Activated CD4-positive, alpha-beta T cell treated with anti-CD3 and anti-CD28 coated beads, Interleukin-2, Interleukin-4, amounts not matched to agents 100 ng/mL and 50 ng/mL, durations not matched to agents 16 hours and 8 hours (primary cell): ENCODE measurements around the gene ZNF705A.
"Not testable (repeated sequence)": the region's sequence is repeated elsewhere in the genome, so short reads cannot be mapped to it uniquely, and the experiment has no call there.

ENCODE experiments used
- DNase-seq: peaks from one replicate; pipeline ENCODE4 v3.0.0-alpha.2; 2020; ENCODE audit warnings: low spot score

Gene ZNF705A

GRCh38 chr12:8156845-8157244, at the start of gene ZNF705A:
ZNF705A (plus strand) TSS chr12:8157015; CDS start chr12:8172626, 15,611 bp downstream.
- DNase-seq = no peak

- DNase-seq = peak; percentile 78
These were observed 47.9 kb upstream of the ZNF705A start for GRCh38 chr12:8108808-8109398.

DNA sequence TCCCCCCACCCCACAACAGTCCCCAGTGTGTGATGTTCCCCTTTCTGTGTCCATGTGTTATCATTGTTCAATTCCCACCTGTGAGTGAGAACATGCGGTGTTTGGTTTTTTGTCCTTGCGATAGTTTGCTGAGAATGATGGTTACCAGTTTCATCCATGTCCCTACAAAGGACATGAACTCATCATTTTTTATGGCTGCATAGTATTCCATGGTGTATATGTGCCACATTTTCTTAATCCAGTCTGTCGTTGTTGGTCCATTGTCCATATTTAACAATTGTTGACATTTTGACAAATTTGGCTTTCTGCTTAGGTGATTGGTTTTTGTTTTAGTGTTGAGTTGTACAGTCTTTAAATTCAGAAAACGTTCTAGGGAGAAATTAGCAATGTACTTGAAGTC, 43.7 kb upstream of the ZNF705A start:
- DNase-seq = not testable (repeated sequence)

- no peak for DNase-seq
These were observed 36.6 kb upstream of the ZNF705A start for GRCh38 chr12:8120072-8120713.

DNA sequence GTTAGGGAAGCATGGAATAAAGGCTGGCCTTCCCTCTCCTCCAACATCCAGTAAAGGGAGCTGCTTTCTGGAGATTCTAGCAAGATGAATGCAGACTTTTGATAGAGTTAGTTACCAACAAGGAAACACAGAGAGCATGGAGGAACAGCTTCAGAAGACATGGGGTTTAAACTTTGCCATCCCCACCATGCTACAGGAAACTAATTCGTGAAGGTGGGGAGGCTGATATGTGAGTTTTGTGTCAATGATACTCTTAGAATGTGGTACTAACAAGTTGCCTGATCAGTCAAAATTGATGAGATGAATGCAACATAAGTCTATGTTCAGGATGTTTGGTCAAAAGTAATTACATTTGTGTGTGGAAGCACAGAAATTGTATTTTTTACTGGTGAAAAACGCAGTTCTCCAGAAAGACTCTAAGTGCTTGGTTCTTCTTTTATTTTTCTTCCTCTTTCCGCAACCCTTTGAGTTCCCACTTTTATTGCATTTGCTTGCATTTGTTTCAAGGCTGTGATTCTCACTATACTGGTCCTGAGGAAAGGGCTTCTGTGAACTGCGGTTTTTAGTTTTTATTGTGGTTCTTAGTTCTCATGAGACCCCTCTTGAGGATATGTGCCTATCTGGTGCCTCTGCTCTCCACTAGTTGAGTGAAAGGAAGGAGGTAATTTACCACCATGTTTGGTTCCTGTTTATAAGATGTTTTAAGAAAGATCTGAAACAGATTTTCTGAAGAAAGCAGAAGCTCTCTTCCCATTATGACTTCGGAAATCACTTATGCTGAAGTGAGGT, 33.5 kb upstream of the ZNF705A start, which contains the start of gene CLEC4A:
CLEC4A (plus strand) TSS at position 494 of the 789 bp plus-strand sequence; CDS start at position 756, 262 bp downstream.
- DNase-seq = no peak

GRCh38 chr12:8127138-8127537, 29.7 kb upstream of the ZNF705A start:
- DNase-seq = peak; percentile 6

- not testable (repeated sequence) for DNase-seq
These were observed 23.0 kb upstream of the ZNF705A start for GRCh38 chr12:8133636-8134397.

GRCh38 chr12:8134398-8134930, 22.4 kb upstream of the ZNF705A start:
- DNase-seq = not testable (repeated sequence)

DNA sequence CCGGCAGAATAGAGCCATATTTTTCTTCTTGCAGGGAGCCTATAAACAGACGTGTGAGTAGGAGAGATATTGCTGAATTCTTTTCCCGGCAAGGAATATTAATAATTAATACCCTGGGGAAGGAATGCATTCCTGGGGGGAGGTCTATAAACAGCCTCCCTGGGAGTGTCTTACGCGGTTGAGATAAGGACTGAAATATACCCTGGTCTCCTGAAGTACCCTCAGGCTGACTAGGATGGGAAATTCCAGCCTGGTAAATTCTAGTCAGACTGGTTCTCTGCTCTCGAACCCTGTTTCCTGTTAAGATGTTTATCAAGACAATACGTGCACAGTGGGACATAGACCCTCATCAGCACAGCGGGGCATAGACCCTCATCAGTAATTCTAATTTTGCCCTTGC, 15.2 kb upstream of the ZNF705A start:
- DNase-seq = not testable (repeated sequence)

DNA sequence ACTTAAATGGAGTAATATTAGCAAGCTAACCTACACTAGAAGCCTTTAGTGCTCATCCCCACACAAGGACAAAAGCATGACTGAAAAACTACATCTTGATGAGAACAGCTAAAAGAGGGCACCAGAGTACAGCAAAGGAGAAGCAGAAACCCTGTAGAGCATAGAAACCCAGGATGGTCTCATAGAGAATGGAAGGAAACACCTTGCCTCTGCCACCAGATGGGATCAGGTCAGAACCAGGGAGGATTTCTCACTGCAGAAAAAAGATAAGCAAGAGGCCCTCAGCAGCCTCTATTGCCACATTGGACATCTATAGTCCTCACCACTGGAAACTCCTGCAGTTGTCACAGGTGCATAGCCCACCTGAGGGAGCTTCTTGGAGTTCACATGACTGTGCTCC, 13.6 kb upstream of the ZNF705A start:
- DNase-seq = no peak

GRCh38 chr12:8145754-8146441, 10.9 kb upstream of the ZNF705A start:
- no peak for DNase-seq

GRCh38 chr12:8146442-8146771, 10.4 kb upstream of the ZNF705A start:
- no peak for DNase-seq

GRCh38 chr12:8154526-8154925, 2.3 kb upstream of the ZNF705A start:
- DNase-seq = no peak

DNA sequence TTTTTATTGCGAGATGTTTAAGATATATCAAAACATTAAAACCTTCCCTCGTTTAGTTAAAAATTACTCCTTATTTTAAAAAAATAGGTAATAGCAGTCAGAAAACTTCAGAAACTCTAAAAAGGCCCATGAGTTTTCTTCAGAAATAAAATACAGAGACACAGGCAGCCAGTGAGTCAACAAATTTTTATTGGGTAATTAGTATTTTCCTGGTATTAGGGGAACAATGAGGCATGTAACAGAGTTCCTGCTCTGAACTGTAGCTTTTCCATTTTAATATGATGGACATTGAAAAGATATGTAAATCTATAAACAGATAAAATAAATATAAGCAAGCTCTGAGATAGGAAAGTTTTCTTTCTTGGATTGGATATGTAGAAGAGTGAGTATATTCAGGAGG, 399 bp upstream of the ZNF705A start:
- DNase-seq = no peak

- DNase-seq = no peak
These were observed 826 bp downstream of the ZNF705A start for GRCh38 chr12:8157484-8158198.

- DNase-seq = not testable (repeated sequence)
These were observed 16.1 kb downstream of the ZNF705A start for GRCh38 chr12:8172911-8173310.

GRCh38 chr12:8179989-8180585, 23.3 kb downstream of the ZNF705A start:
- DNase-seq = peak; percentile 61

- DNase-seq = not testable (repeated sequence)
These were observed 24.5 kb downstream of the ZNF705A start for GRCh38 chr12:8181271-8181670.

GRCh38 chr12:8182923-8183322, 26.1 kb downstream of the ZNF705A start:
- DNase-seq = not testable (repeated sequence)

DNA sequence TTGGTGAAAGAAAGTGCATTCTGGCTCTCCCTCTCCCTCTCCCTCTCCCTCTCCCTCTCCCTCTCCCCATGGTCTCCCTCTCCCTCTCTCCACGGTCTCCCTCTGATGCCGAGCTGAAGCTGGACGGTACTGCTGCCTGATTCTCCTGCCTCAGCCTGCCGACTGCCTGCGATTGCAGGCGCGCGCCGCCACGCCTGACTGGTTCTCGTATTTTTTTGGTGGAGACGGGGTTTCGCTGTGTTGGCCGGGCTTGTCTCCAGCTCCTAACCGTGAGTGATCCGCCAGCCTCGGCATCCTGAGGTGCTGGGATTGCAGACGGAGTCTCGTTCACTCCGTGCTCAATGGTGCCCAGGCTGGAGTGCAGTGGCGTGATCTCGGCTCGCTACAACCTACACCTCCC, 26.5 kb downstream of the ZNF705A start:
- DNase-seq = not testable (repeated sequence)
